DMS53 treated with DMSO at 0.1 percent for 48 hours (cell line): Measurements from ENCODE around the gene CFAP46.

Experiments
- DNase-seq: peaks from one replicate; lab custom pipeline; 2025; ENCODE audit not compliant: unreplicated experiment; lab: John Stamatoyannopoulos, UW

Gene CFAP46

GRCh38 chr10:132865851-132866600 lies 76.3 kb downstream of the CFAP46 start:
- DNase-seq = no peak

GRCh38 chr10:132865171-132865631 lies 77.2 kb downstream of the CFAP46 start:
- no peak for DNase-seq

GRCh38 chr10:132862485-132863420 lies 79.6 kb downstream of the CFAP46 start:
- DNase-seq = no peak

GRCh38 chr10:132861884-132862461 lies 80.4 kb downstream of the CFAP46 start:
- DNase-seq = no peak

- DNase-seq = no peak
Observed at GRCh38 chr10:132861116-132861691, 81.2 kb downstream of the CFAP46 start.

- no peak for DNase-seq
Observed at GRCh38 chr10:132860532-132860931, 81.8 kb downstream of the CFAP46 start.

GRCh38 chr10:132859084-132859855 lies 83.1 kb downstream of the CFAP46 start:
- DNase-seq = no peak

GRCh38 chr10:132858121-132859081 lies 84.0 kb downstream of the CFAP46 start:
- no peak for DNase-seq

GRCh38 chr10:132856869-132857524 lies 85.4 kb downstream of the CFAP46 start:
- DNase-seq = no peak

GRCh38 chr10:132855889-132856288 lies 86.5 kb downstream of the CFAP46 start:
- no peak for DNase-seq

- no peak for DNase-seq
Observed at GRCh38 chr10:132851451-132851850, 90.9 kb downstream of the CFAP46 start.

GRCh38 chr10:132850896-132851295 lies 91.5 kb downstream of the CFAP46 start:
- no peak for DNase-seq

- DNase-seq = no peak
Observed at GRCh38 chr10:132850246-132850645, 92.1 kb downstream of the CFAP46 start.

- no peak for DNase-seq
Observed at GRCh38 chr10:132849546-132850031, 92.8 kb downstream of the CFAP46 start.

- no peak for DNase-seq
Observed at GRCh38 chr10:132848951-132849545, 93.3 kb downstream of the CFAP46 start.

- DNase-seq = no peak
Observed at GRCh38 chr10:132848291-132848701, 94.1 kb downstream of the CFAP46 start.

GRCh38 chr10:132847856-132848255 lies 94.5 kb downstream of the CFAP46 start:
- no peak for DNase-seq

GRCh38 chr10:132847416-132847777 lies 95.0 kb downstream of the CFAP46 start:
- DNase-seq = no peak
